ENCODE results near the gene DNAJC3.
"Not testable (repeated sequence)": the region's sequence is repeated elsewhere in the genome, so short reads cannot be mapped to it uniquely, and the experiment has no call there.

Gene DNAJC3

DNA sequence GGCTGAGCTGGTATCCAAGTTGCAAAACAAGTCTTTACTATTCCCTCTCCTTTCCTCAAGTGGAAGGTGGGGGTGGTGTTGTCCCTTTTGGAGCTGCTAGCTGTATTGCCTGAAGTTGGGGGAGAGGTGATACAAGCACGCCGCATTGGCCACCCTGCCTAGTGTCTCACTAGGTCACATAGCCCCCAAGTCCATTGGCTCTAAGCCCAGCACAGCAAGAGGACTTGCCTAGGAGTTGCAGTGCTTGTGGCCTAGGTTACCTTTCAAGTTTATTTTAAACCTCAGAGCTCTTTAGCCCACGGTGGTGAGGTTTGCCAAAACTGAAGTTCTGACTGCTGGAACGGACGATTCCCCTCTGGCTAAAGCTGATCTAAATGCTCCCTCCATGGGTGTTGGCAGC, 5.3 kb upstream of the DNAJC3 start:
- no peak for DNase-seq (ENCODE audit: low spot score)

DNA sequence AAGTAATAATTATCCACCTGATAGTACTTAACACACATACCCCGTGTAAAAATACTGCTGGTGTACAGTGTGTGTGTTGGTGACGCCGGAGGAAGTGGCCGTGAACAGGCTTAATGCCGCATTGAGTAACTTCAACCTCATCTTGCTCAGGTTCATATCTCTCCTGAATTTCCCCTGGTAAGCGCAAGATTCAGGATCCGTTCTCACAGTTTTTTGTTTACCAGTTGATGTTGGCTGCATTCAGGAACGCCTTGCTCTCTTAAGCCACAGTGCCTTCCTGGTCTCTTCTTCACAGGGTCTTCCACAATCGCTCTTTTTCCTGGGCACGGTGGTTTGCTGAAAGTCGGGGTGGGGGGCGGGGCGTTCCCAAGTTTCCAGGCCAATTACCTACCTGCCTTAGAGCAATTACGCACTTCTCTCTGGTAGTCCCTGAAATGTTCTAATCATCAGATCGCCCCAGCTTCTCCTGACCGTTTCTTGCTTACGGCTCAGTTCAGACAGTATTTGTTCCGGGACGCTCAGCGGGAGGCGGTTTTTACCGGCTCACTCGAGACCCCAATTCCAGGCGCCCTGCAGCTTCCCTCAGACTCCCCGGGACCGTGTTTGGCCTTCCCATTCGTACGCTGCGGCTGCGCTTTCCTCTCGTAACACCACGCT, 706 bp upstream of the DNAJC3 start:
- DNase-seq (ENCODE audit: low spot score), result no peak

DNA sequence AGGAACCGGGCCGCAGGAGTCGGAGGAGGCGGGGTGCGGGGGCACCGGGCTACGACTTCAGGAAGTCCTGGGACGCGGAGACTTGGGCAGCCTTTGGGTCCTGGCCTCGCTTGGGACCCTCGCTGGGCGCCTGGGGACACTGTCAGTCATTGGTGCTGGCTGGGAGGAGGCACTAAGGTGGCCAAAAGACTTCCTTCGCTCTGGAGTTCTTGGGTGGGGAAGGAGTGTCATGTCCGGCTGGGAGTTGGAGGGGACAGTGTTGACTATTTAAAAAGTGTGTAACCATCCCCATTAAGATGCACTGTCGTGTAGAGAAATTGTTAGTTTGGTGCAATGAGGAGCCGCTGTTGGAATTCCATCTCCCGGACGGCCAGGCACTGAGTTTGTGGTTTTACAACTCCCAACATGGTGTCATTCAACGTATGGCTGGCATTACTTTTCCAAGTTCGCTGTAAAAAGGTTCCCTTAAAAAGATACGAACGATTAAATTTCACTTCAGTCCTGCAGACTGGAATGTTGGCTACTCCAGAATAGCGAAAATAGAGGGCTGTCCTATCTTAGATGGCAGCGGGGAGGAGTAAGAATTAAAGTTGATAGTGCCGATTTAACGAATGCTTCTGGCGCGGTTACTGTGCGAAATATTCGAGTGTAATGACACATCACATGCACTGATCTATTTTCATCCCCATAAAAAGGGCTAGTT, 776 bp downstream of the DNAJC3 start:
- DNase-seq (ENCODE audit: low spot score), result peak; percentile 45

- DNase-seq (ENCODE audit: low spot score), result no peak
Measured at GRCh38 chr13:95678967-95679366, 2.0 kb downstream of the DNAJC3 start.

GRCh38 chr13:95679722-95680121, 2.8 kb downstream of the DNAJC3 start:
- DNase-seq (ENCODE audit: low spot score), result no peak

GRCh38 chr13:95684418-95684817, 7.5 kb downstream of the DNAJC3 start:
- no peak for DNase-seq (ENCODE audit: low spot score)

DNA sequence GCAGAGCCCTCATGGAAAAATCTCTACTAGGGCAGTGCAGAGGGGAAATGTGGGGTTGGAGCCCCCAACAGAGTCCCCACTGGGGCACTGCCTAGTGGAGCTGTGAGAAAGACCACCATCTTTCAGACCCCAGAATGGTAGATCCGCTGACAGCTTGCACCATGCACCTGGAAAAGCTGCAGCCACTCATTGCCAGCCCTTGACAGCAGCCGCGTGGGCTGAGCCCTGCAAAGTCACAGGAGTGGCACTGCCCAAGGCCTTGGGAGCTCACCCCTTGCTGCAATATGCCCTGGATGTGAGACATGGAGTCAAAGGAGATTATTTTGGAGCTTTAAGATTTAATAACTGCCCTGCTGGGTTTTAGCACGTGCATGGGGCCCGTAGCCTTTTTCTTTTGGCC, 8.0 kb downstream of the DNAJC3 start:
- not testable (repeated sequence) for DNase-seq (ENCODE audit: low spot score)

DNA sequence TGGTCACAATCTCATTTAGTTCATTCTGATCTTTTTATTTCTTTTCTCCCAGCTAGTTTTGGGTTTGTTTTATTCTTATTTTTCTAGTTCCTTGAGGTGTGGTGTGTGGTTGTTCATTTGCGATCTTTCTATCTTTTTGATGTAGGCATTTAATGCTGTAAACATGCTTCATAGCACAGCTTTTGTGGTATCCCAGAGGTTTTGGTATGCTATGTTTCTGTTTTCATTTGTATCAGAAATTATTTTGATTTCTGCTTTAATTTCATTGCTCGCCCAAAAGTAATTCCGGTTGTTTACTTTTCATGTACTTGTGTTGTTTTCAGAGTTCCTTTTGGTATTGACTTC, 12.6 kb downstream of the DNAJC3 start:
- no peak for DNase-seq (ENCODE audit: low spot score)

GRCh38 chr13:95690986-95691385, 14.0 kb downstream of the DNAJC3 start:
- DNase-seq (ENCODE audit: low spot score), result not testable (repeated sequence)

DNA sequence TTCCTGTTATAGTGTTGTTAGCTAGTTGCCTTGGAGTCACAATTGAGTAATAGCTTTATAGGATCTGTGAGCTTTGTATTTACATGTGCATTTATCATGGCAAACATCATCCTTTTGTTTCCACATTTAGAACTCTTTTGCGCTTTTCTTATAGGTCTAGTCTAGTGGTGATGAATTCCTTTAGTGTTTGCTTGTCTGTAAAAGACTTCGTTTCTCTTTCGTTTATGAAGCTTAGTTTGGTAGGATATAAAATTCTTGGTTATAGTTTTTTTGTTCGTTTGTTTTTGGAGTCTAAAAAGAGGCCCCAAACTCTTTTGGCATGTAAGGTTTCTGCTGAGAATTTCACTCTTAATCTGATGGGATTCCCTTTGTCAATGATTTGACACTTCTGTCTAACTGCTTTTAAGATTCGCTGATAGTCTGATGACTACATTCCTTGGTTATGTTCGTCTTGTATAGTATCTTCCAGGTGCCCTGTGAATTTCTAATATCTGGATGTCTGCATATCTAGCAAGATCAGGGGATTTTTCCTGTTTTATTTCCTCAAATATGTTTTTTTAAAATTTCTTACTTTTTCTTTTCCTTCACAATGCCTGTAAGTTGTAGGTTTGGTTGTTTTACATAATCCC, 20.2 kb downstream of the DNAJC3 start:
- DNase-seq (ENCODE audit: low spot score), result no peak

- DNase-seq (ENCODE audit: low spot score), result no peak
Measured at GRCh38 chr13:95698047-95698749, 21.3 kb downstream of the DNAJC3 start.

DNA sequence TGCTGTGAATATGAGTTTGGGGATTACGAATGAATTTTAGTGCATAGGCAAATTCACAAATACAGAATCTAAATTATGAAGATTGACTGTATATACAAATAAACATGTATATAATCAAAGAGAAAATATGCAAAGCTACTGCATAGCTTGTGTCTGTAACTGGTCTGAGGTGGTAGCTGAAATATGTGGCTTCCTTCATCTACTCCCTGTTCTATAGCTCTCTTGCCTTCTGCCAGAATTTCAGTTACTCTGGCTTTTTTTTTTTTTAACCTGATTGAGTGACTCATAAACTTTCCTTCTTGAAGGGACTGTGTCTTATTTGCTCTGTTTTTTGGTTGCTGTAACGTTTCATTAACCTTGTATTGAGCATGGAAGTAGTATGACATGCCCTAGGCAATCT, 26.6 kb downstream of the DNAJC3 start:
- no peak for DNase-seq (ENCODE audit: low spot score)

GRCh38 chr13:95704510-95704909, 27.6 kb downstream of the DNAJC3 start:
- DNase-seq (ENCODE audit: low spot score), result peak; percentile 17

DNA sequence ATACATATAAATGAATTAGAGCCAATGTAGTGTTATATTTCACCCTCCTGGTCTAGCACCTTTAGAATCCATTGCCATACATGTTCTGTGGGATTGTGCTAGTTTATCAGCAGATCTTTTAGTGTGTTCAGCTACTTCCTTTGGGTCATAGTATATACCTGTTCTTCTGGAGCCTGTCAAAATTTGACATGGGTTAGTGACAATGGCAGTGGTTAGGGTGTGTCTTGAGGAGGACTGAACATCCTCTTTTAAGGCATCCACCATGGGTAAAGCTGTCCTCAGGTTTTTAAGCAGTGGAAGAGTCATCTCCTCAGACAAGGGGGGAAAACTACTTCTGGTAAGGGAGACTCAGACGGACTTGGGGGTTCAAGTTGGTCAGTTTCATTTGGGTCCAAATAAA, 29.4 kb downstream of the DNAJC3 start:
- DNase-seq (ENCODE audit: low spot score), result no peak

DNA sequence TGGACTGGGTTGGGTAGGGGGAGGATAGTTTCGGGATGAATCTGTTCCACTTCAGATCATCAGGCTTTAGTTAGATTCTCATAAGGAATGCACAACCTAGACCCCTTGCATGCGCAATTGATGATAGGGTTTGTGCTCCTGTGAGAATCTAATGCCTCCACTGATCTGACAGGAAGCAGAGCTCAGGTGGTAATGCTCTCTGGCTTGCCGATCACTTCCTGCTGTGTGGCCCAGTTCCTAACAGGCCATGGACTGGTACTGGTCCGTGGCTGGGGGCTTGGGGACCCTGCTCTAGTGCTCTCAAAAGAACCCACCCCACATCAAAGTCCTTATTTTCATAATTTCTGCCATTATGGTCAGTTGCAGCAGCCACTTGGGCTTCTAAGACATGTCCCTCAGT, 30.1 kb downstream of the DNAJC3 start:
- no peak for DNase-seq (ENCODE audit: low spot score)

GRCh38 chr13:95707442-95708390, 30.8 kb downstream of the DNAJC3 start:
- no peak for DNase-seq (ENCODE audit: low spot score)

DNA sequence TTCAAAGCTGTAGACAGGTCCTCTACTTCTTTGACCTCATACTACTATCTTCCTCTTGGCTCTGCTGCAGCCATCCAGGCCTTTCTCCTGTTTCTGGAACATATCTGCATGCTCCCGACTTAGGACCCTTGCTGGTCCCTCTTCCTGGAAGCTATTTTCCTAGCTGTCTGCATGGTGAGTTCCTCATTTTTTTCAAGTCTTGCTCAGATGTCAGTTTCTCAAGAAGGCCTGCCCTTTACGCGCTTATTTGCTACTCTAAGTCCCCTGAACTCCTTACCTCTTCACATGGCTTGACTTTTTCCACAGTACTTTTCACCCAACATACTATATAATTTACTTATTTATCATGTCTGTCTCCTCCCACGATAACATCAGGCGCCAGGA, 31.4 kb downstream of the DNAJC3 start:
- DNase-seq (ENCODE audit: low spot score), result no peak

- no peak for DNase-seq (ENCODE audit: low spot score)
Measured at GRCh38 chr13:95708811-95709500, 32.0 kb downstream of the DNAJC3 start.

GRCh38 chr13:95710313-95710712, 33.4 kb downstream of the DNAJC3 start:
- DNase-seq (ENCODE audit: low spot score), result no peak

GRCh38 chr13:95712846-95713245, 35.9 kb downstream of the DNAJC3 start:
- not testable (repeated sequence) for DNase-seq (ENCODE audit: low spot score)

DNA sequence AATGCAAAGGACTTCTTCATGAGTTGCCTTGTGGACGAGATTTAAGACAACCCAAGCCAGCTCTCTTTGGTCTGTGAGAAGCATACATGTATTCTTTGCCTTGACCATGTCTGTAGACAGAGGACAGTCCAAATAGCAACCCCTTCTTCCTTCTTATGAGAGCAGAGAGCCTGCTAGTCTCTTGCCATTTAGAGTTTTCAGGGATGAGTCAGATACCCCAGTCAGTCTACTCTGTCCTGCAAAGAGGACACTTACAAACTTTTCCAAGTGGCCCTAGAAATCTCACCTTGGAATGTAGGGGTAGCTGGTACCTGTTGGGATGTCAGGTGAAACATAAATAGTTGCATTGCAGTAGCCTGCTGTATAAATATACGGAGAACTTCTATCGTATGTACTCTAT, 36.7 kb downstream of the DNAJC3 start:
- DNase-seq (ENCODE audit: low spot score), result peak; percentile 5

Measured in AG08396 (cell line).